ENCODE results near the gene WDFY2.

DNA sequence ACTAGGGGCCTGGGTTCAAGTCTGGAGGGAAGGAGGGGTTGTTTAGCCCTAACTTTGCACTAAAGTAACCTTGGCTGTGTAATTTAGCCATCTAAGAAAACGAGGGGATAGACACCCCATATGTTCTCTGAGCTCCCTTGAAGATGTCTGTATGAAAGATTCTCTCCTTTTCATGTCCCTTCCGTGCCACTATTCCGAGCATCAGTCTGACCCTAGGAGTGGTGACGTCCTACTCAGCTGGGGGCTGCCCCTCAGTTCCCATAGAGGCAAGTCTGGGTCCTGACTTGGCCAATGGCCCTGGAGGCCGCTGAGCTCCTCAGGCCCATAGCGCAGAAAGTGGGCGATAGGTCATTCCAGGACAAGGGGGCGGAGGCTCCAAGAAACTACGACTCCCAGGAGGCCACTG, 790 bp upstream of the WDFY2 start:
- TF ChIP-seq ZNF274 (IDR thresholded peaks at IDR 0.05; ENCODE audit: low read depth, low read length) (no peak), YY1 (IDR thresholded peaks at IDR 0.05; ENCODE audit: insufficient read depth, insufficient read length) (no peak), SUZ12 (IDR thresholded peaks at IDR 0.05; ENCODE audit: extremely low read depth, insufficient read depth, insufficient read length) (no peak)
